SK-N-SH treated with all-trans-retinoic acid at 6 μM for 48 hours (cell line): Measurements from ENCODE around the gene B3GNT5.

Source experiments
- ATAC-seq: fragments of 200-7000 bp; cut with Tn5 transposase; 3 replicates; pipeline ENCODE4 v1.9.1; 2020; ENCODE audit warnings: mild to moderate bottlenecking, moderate library complexity
- ARNTL ChIP-seq: fragments of 450-650 bp; formaldehyde crosslinking; IDR thresholded peaks from 2 replicates; pipeline ENCODE4 v1.5.0; 2020; ENCODE audit warnings: low read depth, mild to moderate bottlenecking, moderate library complexity, borderline replicate concordance
- BACH2 ChIP-seq: fragments of 250-450 bp; sonication (Bioruptor Pico); IDR thresholded peaks from 2 replicates; pipeline ENCODE4 v1.9.0; 2021; ENCODE audit warnings: mild to moderate bottlenecking, borderline replicate concordance
- CREB5 ChIP-seq: fragments of 250-450 bp; sonication (Bioruptor Pico); IDR thresholded peaks from 2 replicates; pipeline ENCODE4 v1.5.1; 2020; ENCODE audit warnings: low read depth, mild to moderate bottlenecking, moderate library complexity
- CSRNP3 ChIP-seq: fragments of 250-450 bp; sonication (Bioruptor Pico); IDR thresholded peaks from 2 replicates; pipeline ENCODE4 v1.5.1; 2021; ENCODE audit warnings: mild to moderate bottlenecking, moderate library complexity
- ESRRG ChIP-seq: fragments of 250-450 bp; sonication (Bioruptor Pico); IDR thresholded peaks from 2 replicates; pipeline ENCODE4 v1.6.1; 2021; ENCODE audit warnings: mild to moderate bottlenecking
- ISL1 ChIP-seq: fragments of 250-450 bp; sonication (Bioruptor Pico); IDR thresholded peaks from 2 replicates; pipeline ENCODE4 v2.1.2; 2022; ENCODE audit warnings: mild to moderate bottlenecking, moderate library complexity
- OSR1 ChIP-seq: fragments of 250-450 bp; sonication (Bioruptor Pico); IDR thresholded peaks from 2 replicates; pipeline ENCODE4 v1.8.0; 2022; ENCODE audit warnings: moderate library complexity, mild to moderate bottlenecking, inconsistent platforms
- PPARA ChIP-seq: fragments of 250-450 bp; sonication (Bioruptor Pico); IDR thresholded peaks from 2 replicates; pipeline ENCODE4 v1.5.0; 2020; ENCODE audit warnings: mild to moderate bottlenecking, borderline replicate concordance
- SNAI2 ChIP-seq: fragments of 250-450 bp; sonication (Bioruptor Pico); IDR thresholded peaks from 2 replicates; pipeline ENCODE4 v1.5.0; 2020; ENCODE audit warnings: mild to moderate bottlenecking, moderate library complexity
- TCF4 ChIP-seq: fragments of 250-450 bp; sonication (Bioruptor Pico); IDR thresholded peaks from 2 replicates; pipeline ENCODE4 v1.8.0; 2021; ENCODE audit warnings: mild to moderate bottlenecking, moderate library complexity, borderline replicate concordance
- TOX ChIP-seq: fragments of 250-450 bp; sonication (Bioruptor Pico); IDR thresholded peaks from 2 replicates; pipeline ENCODE4 v1.8.0; 2021; ENCODE audit warnings: mild to moderate bottlenecking, moderate library complexity, borderline replicate concordance
- ZC3H10 ChIP-seq: fragments of 250-450 bp; sonication (Bioruptor Pico); IDR thresholded peaks from 2 replicates; pipeline ENCODE4 v1.5.1; 2021; ENCODE audit warnings: mild to moderate bottlenecking, moderate library complexity
- ZFP3 ChIP-seq: fragments of 250-450 bp; sonication (Bioruptor Pico); IDR thresholded peaks from 2 replicates; pipeline ENCODE4 v1.5.0; 2020; ENCODE audit warnings: mild to moderate bottlenecking, moderate library complexity
- ZFP30 ChIP-seq: fragments of 450-650 bp; formaldehyde crosslinking; IDR thresholded peaks from 2 replicates; pipeline ENCODE4 v1.5.0; 2022; ENCODE audit warnings: mild to moderate bottlenecking, moderate library complexity
- ZNF565 ChIP-seq: fragments of 450-650 bp; formaldehyde crosslinking; conservative IDR thresholded peaks from 2 replicates; pipeline ENCODE4 v1.5.0; 2020; ENCODE audit warnings: low read depth, mild to moderate bottlenecking, moderate library complexity
- ZNF70 ChIP-seq: fragments of 450-650 bp; formaldehyde crosslinking; IDR thresholded peaks from 2 replicates; pipeline ENCODE4 v1.5.0; 2020; ENCODE audit warnings: mild to moderate bottlenecking, moderate library complexity
- ZNF8 ChIP-seq: fragments of 450-650 bp; formaldehyde crosslinking; IDR thresholded peaks from 2 replicates; pipeline ENCODE4 v1.5.0; 2020; ENCODE audit warnings: mild to moderate bottlenecking, moderate library complexity
- TF ChIP-seq, protein P1 (sequence below): fragments of 250-450 bp; sonication (Bioruptor Pico); IDR thresholded peaks from 2 replicates; pipeline ENCODE4 v1.5.0; 2020; ENCODE audit warnings: mild to moderate bottlenecking, moderate library complexity
- TF ChIP-seq, protein P2 (sequence below): fragments of 250-450 bp; sonication (Bioruptor Pico); IDR thresholded peaks from 2 replicates; pipeline ENCODE4 v1.8.0; 2021; ENCODE audit warnings: low read depth, mild to moderate bottlenecking, moderate library complexity, borderline replicate concordance

The B3GNT5 gene

GRCh38 chr3:183301937-183302580 lies 49.0 kb downstream of the B3GNT5 start:
- ATAC-seq: no peak
- no peak for TF ChIP-seq CREB5 (CRISPR knock-in tag)
- TF ChIP-seq ISL1 (CRISPR knock-in tag): no peak
- TF ChIP-seq OSR1: no peak
- TF ChIP-seq BACH2: no peak
- TF ChIP-seq ZNF565 (CRISPR knock-in tag): no peak
- TF ChIP-seq CSRNP3 (CRISPR knock-in tag): no peak
- no peak for TF ChIP-seq ZNF8 (CRISPR knock-in tag)
- TF ChIP-seq, protein P1, sequence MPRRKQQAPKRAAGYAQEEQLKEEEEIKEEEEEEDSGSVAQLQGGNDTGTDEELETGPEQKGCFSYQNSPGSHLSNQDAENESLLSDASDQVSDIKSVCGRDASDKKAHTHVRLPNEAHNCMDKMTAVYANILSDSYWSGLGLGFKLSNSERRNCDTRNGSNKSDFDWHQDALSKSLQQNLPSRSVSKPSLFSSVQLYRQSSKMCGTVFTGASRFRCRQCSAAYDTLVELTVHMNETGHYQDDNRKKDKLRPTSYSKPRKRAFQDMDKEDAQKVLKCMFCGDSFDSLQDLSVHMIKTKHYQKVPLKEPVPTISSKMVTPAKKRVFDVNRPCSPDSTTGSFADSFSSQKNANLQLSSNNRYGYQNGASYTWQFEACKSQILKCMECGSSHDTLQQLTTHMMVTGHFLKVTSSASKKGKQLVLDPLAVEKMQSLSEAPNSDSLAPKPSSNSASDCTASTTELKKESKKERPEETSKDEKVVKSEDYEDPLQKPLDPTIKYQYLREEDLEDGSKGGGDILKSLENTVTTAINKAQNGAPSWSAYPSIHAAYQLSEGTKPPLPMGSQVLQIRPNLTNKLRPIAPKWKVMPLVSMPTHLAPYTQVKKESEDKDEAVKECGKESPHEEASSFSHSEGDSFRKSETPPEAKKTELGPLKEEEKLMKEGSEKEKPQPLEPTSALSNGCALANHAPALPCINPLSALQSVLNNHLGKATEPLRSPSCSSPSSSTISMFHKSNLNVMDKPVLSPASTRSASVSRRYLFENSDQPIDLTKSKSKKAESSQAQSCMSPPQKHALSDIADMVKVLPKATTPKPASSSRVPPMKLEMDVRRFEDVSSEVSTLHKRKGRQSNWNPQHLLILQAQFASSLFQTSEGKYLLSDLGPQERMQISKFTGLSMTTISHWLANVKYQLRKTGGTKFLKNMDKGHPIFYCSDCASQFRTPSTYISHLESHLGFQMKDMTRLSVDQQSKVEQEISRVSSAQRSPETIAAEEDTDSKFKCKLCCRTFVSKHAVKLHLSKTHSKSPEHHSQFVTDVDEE: no peak
- no peak for TF ChIP-seq ESRRG (CRISPR knock-in tag)
- no peak for TF ChIP-seq PPARA (CRISPR knock-in tag)
- TF ChIP-seq ZNF70 (CRISPR knock-in tag): no peak
- no peak for TF ChIP-seq ZC3H10 (CRISPR knock-in tag)

- TF ChIP-seq PPARA (CRISPR knock-in tag) (no peak), ZNF565 (CRISPR knock-in tag) (no peak), SNAI2 (CRISPR knock-in tag) (no peak), ARNTL (CRISPR knock-in tag) (no peak), TCF4 (CRISPR knock-in tag) (no peak), CSRNP3 (CRISPR knock-in tag) (no peak), ZFP30 (CRISPR knock-in tag) (no peak), OSR1 (no peak), TOX (no peak), ISL1 (CRISPR knock-in tag) (no peak), ZFP3 (CRISPR knock-in tag) (no peak), ZNF70 (CRISPR knock-in tag) (no peak), ESRRG (CRISPR knock-in tag) (no peak), BACH2 (no peak), CREB5 (CRISPR knock-in tag) (no peak)
- TF ChIP-seq, protein P2, sequence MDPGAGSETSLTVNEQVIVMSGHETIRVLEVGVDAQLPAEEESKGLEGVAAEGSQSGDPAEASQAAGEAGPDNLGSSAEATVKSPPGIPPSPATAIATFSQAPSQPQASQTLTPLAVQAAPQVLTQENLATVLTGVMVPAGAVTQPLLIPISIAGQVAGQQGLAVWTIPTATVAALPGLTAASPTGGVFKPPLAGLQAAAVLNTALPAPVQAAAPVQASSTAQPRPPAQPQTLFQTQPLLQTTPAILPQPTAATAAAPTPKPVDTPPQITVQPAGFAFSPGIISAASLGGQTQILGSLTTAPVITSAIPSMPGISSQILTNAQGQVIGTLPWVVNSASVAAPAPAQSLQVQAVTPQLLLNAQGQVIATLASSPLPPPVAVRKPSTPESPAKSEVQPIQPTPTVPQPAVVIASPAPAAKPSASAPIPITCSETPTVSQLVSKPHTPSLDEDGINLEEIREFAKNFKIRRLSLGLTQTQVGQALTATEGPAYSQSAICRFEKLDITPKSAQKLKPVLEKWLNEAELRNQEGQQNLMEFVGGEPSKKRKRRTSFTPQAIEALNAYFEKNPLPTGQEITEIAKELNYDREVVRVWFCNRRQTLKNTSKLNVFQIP (CRISPR knock-in tag): no peak
- no peak for ATAC-seq
Measured at GRCh38 chr3:183303690-183304089, 50.6 kb downstream of the B3GNT5 start.
